ENCODE data around the gene GPC5. TPM values are rescaled to one million over a fixed set of nuclear protein-coding genes. Genes with fewer than 3 reads are reported as not detected.

The GPC5 gene
- total RNA-seq, 1 experiment from 2014 or later = 0.15 TPM

- Mint-ChIP-seq H3K27me3 (ENCODE audit: low read depth) (no peaks in the 10 kb centered on the region), H3K27ac (no peak overlapping the region), H3K36me3 (ENCODE audit: insufficient read depth in 1 of 3, low read depth in 3 of 3) (no peaks in the 10 kb centered on the region), H3K4me1 (peaks cover 3 to 5% of the 10 kb centered on the region in 2 experiments; a peak in 2 of 4 replicates), H3K4me3 (no peak overlapping the region), H3K9me3 (no peaks in the 10 kb centered on the region; a peak in 1 of 5 replicates)
- Histone ChIP-seq H3K23ac (ENCODE audit: insufficient read length, low read depth, low read length) (no peak overlapping the region), H2BK20ac (ENCODE audit: low read depth, low read length, poor library complexity, severe bottlenecking) (no peak overlapping the region), H3K4me2 (ENCODE audit: insufficient read depth, insufficient read length, low read length) (no peak overlapping the region), H2BK15ac (ENCODE audit: low read depth, low read length) (no peak overlapping the region), H3K18ac (ENCODE audit: insufficient read length, low read depth, low read length) (no peak overlapping the region), H2BK120ac (ENCODE audit: low read depth, low read length, poor library complexity, severe bottlenecking) (no peak overlapping the region), H3K14ac (ENCODE audit: insufficient read depth, low read length) (no peak overlapping the region), H4K8ac (replicated peaks; ENCODE audit: insufficient read length, low read depth, low read length) (no peak overlapping the region), H3K9ac (ENCODE audit: extremely low read depth, insufficient read length, low read length) (no peak overlapping the region), H3K27ac (ENCODE audit: insufficient read length, low read depth, low read length) (no peak overlapping the region), H3K9me3 (ENCODE audit: control insufficient read depth, low read depth, low read length) (no peaks in the 10 kb centered on the region), H3K4me1 (ENCODE audit: insufficient read depth, low read length) (no peaks in the 10 kb centered on the region), H4K5ac (ENCODE audit: insufficient read length, low read depth, low read length) (no peak overlapping the region), H3K79me2 (ENCODE audit: insufficient read depth, low read length) (no peaks in the 10 kb centered on the region), H2BK12ac (ENCODE audit: insufficient read length, low read depth, low read length) (no peak overlapping the region), H4K20me1 (ENCODE audit: control insufficient read depth, insufficient read depth, insufficient read length) (no peaks in the 10 kb centered on the region), H4K91ac (ENCODE audit: insufficient read length, low read depth, low read length) (no peak overlapping the region), H3K56ac (ENCODE audit: insufficient read length, low read depth, low read length) (no peak overlapping the region), H3K79me1 (ENCODE audit: insufficient read depth, low read depth, low read length, poor library complexity, severe bottlenecking) (no peaks in the 10 kb centered on the region), H3T11ph (ENCODE audit: low read length) (no peak overlapping the region), H3K23me2 (ENCODE audit: insufficient read length, low read depth, low read length, poor library complexity, severe bottlenecking) (no peaks in the 10 kb centered on the region), H2AK5ac (ENCODE audit: insufficient read length, low read length) (no peak overlapping the region), H3K27me3 (ENCODE audit: insufficient read depth, low read length) (no peaks in the 10 kb centered on the region), H2BK5ac (ENCODE audit: insufficient read length, low read length) (no peak overlapping the region), H3K4ac (ENCODE audit: low read depth, low read length) (no peak overlapping the region), H2AFZ (ENCODE audit: low read length) (no peak overlapping the region)
- no peak for DNase-seq
- no CpG with 5 or more reads among the region's 1 CpG for WGBS (ENCODE audit: extremely low coverage, insufficient read length, low lambda C conversion rate)
- TF ChIP-seq, protein P1, sequence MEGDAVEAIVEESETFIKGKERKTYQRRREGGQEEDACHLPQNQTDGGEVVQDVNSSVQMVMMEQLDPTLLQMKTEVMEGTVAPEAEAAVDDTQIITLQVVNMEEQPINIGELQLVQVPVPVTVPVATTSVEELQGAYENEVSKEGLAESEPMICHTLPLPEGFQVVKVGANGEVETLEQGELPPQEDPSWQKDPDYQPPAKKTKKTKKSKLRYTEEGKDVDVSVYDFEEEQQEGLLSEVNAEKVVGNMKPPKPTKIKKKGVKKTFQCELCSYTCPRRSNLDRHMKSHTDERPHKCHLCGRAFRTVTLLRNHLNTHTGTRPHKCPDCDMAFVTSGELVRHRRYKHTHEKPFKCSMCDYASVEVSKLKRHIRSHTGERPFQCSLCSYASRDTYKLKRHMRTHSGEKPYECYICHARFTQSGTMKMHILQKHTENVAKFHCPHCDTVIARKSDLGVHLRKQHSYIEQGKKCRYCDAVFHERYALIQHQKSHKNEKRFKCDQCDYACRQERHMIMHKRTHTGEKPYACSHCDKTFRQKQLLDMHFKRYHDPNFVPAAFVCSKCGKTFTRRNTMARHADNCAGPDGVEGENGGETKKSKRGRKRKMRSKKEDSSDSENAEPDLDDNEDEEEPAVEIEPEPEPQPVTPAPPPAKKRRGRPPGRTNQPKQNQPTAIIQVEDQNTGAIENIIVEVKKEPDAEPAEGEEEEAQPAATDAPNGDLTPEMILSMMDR (conservative IDR thresholded peaks at IDR 0.05) = no peak
Observed at GRCh38 chr13:91368101-91368500, 30.3 kb upstream of the GPC5 start.

Measured in H9 (cell line).